Coronary artery (tissue), 2 donors: ENCODE results near the gene PUDP.
"Not testable (repeated sequence)": the region's sequence is repeated elsewhere in the genome, so short reads cannot be mapped to it uniquely, and the experiment has no call there.

ENCODE experiments used
- DNase-seq: peaks from one replicate; pipeline ENCODE4 v3.0.0-alpha.2; 2017; ENCODE audit warnings: low spot score
- H3K27ac ChIP-seq, 2 donors: fragments of 200-600 bp; sonication (generic); one replicate each; pipeline ENCODE4 v1.5.1; 2016 to 2019
- H3K4me3 ChIP-seq: fragments of 200-600 bp; sonication (generic); 2 replicates; pipeline ENCODE4 v1.5.1; 2016; ENCODE audit warnings: mild to moderate bottlenecking, moderate library complexity
- TF ChIP-seq, protein P1 (sequence below): fragments of 200-600 bp; sonication (generic); IDR thresholded peaks from one replicate; pipeline ENCODE4 v1.5.1; 2019; ENCODE audit warnings: antibody characterized with exemption

The PUDP gene

DNA sequence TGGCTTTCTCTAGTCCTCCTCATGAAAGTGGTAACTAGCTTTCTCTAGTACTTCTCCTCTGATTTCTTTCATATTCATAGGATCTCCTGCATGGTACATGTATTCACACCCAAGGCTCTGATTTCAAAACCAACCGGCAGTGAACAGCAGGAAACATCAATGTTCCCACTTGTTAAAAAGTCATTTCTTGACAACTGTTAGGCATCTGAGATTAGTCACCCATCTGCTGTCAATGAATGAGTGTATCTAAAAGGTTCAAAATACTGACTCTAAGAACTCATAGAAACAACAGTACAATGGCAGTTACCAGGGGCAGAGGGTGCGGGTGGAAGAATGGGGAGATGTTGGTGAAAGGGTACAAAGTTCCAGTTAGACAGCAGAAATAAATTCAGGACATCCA lies 31.5 kb upstream of the PUDP start:
- no peak overlapping the region for H3K4me3 ChIP-seq
- DNase-seq: no peak
- TF ChIP-seq, protein P1, sequence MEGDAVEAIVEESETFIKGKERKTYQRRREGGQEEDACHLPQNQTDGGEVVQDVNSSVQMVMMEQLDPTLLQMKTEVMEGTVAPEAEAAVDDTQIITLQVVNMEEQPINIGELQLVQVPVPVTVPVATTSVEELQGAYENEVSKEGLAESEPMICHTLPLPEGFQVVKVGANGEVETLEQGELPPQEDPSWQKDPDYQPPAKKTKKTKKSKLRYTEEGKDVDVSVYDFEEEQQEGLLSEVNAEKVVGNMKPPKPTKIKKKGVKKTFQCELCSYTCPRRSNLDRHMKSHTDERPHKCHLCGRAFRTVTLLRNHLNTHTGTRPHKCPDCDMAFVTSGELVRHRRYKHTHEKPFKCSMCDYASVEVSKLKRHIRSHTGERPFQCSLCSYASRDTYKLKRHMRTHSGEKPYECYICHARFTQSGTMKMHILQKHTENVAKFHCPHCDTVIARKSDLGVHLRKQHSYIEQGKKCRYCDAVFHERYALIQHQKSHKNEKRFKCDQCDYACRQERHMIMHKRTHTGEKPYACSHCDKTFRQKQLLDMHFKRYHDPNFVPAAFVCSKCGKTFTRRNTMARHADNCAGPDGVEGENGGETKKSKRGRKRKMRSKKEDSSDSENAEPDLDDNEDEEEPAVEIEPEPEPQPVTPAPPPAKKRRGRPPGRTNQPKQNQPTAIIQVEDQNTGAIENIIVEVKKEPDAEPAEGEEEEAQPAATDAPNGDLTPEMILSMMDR: no peak
- no peak overlapping the region for H3K27ac ChIP-seq

DNA sequence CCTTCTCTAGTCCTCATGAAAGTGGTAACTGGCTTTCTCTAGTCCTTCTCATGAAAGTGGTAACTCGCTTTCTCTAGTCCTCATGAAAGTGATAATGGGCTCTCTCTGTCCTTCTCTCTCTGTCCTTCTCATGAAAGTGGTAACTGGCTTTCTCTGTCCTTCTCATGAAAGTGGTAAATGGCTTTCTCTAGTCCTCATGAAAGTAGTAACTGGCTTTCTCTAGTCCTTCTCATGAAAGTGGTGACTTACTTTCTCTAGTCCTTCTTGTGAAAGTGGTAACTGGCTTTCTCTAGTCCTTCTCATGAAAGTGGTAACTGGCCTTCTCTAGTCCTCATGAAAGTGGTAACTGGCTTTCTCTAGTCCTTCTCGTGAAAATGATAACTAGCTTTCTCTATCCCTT lies 30.9 kb upstream of the PUDP start:
- not testable (repeated sequence) for H3K27ac ChIP-seq, H3K4me3 ChIP-seq, DNase-seq

DNA sequence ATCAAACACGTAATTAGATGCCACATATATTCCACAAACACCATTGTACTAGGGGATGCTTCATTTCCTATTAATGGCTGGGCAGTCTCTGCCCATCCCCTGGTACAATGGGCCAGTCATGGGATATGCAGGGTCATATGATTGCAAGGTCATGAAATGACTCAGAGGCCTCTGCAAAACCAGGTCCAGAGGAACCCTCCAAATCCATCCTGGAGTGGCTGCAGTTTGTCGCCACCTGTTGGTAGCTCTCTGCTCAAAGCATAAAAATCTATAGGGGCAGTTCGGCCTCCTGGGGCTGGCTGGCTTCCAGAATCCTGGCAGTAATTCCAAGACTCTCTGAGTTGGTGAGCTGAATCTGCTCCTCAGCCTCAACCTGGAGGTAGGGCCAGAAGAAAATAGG lies 22.9 kb upstream of the PUDP start:
- DNase-seq: no peak
- Histone ChIP-seq H3K27ac (no peak overlapping the region), H3K4me3 (no peak overlapping the region)
- TF ChIP-seq, protein P1: no peak

DNA sequence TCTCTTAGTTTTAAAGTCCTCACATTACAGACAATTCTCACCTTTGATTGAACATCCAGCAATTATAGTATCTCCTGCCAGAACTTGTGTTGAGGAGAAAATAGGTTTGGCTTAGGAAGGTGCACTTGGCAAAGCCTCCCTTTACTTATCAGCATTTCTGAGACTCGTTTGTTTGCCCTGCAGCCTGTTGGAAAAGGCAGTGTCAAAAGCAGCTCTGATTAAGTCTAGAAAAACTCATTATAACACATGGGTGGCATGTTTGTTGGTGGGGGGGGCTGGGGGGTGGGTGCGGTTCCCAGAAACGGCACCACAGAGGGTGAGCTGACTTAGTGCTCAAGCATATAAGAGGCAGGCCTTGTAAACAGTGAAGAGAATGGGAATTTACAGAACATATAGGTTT lies 21.7 kb upstream of the PUDP start:
- no peak for DNase-seq
- H3K27ac ChIP-seq: no peak overlapping the region
- no peak overlapping the region for H3K4me3 ChIP-seq
- TF ChIP-seq, protein P1: no peak

DNA sequence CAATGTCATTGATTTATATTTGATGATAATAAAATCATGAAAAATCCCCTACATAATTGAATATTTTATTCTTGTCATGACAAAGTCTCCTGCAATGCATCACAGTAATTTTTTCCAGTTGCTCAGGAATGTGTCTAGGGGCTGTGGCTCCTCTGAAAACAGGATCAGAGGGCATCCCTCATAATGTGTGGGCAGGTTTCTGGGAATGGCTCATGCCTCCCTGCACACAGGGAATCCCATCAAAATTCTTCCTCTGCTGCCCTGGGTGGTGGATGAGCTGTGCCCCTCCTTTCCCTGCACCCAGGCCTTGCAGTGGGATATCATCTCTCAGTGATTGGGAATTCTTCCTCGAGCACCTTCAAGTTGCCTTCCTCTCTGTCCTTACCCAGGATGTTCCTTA lies 20.4 kb upstream of the PUDP start:
- no peak for DNase-seq
- TF ChIP-seq, protein P1: no peak
- no peak overlapping the region for H3K4me3 ChIP-seq
- no peak overlapping the region for H3K27ac ChIP-seq

DNA sequence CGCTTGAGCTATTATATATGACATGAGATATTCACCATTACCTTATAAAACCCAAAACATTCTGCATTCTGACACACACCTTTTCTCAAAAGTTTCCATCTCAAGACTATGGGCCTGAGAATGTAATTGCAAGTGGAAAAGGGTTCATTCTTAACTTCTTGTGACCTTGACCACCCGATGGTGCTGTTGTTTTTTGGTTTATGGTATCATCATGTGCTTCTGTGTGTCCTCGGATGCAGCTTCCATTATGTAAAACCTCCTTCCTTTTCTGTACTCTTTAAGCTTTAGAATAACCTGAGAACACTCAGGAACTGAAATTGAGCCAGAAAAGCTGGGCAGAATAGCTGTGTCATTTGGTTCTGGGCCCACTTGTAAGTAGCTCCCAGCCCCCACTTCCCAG lies 16.2 kb upstream of the PUDP start:
- H3K27ac ChIP-seq: no peak overlapping the region
- no peak for DNase-seq
- no peak overlapping the region for H3K4me3 ChIP-seq

DNA sequence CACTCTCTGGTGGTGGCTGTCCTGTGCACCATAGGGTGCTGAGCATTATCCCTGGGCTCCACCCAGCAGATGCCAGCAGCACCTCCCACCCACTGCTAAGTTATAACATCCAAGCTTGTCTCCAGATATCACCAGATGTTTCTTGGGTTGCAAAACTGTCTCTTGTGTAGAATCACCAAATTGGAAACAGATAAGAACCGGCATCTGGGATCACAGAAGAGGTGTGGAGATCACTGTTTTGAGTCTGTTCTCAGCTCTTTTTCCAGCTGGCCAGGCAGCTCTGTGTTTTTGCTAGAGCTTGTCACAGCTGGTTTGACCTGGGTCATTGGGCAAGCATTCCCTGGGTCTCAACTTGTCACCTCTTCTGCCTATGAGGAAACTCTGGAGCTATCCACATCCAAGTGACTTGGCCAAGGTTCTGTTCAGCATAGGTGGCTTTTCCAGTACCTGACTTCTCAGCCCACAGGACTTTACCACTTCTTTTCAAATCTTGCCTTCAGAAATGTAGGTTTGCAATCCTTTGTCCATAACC lies 15.3 kb upstream of the PUDP start:
- no peak for DNase-seq
- TF ChIP-seq, protein P1: no peak
- Histone ChIP-seq H3K27ac (no peak overlapping the region), H3K4me3 (no peak overlapping the region)

More for the DNA sequence above, 16.2 kb upstream of the PUDP start:
- TF ChIP-seq, protein P1: no peak
